ENCODE data around the gene CELA3B.

GRCh38 chr1:21951226-21951870 lies 25.5 kb upstream of the CELA3B start:
- TF ChIP-seq EZH2phosphoT487 (IDR thresholded peaks at IDR 0.05; ENCODE audit: borderline replicate concordance, low read length) (no peak), CTCF (IDR thresholded peaks at IDR 0.05; ENCODE audit: low read depth, low read length, poor library complexity, severe bottlenecking) (no peak)
